HCT116 (cell line): ENCODE measurements around the gene CYB5RL. TPM values are rescaled to one million over a fixed set of nuclear protein-coding genes. Genes with fewer than 3 reads are reported as not detected.

Experiments
- ATAC-seq: fragments of 200-7000 bp; cut with Tn5 transposase; 2 replicates; pipeline ENCODE4 v1.9.1; 2020; ENCODE audit warnings: mild to moderate bottlenecking, moderate library complexity
- BruUV-seq: library from RNA; stranded (reverse); fragments of 400-500 nt; replicated peaks from 2 replicates; lab custom pipeline; 2021; lab: Mats Ljungman, UMichigan
- CTCF ChIA-PET: fragments of 300-600 bp; sonication (Branson Sonifier 250); formaldehyde crosslinking; loops from one replicate; lab custom pipeline; 2021; ENCODE audit warnings: antibody characterized with exemption; lab: Charles Lee
- POLR2A ChIA-PET: fragments of 300-600, 350-600 bp; sonication (Branson Sonifier 250); formaldehyde crosslinking; loops from one replicate; lab custom pipeline; 2021; ENCODE audit warnings: antibody characterized with exemption; lab: Charles Lee
- RAD21 ChIA-PET, 2 experiments: fragments of 300-600 bp; sonication (Branson Sonifier 250); formaldehyde crosslinking; loops; one replicate each; lab custom pipeline; 2023; ENCODE audit warnings: low total read pairs in 2 of 2; ENCODE audit not compliant: uncharacterized antibody in 2 of 2, unreplicated experiment in 2 of 2, low non-redundant PET in 1 of 2; lab: Charles Lee
- DNase-seq: peaks from one replicate; pipeline ENCODE4 v3.0.0-alpha.2; 2010; ENCODE audit warnings: low read depth, low spot score
- H2AFZ ChIP-seq: fragments of 200-600 bp; shearing (Covaris generic), sonication (generic); 2 replicates; pipeline ENCODE4 v1.6.1; 2017; ENCODE audit warnings: low read depth, mixed run types, mixed read lengths, antibody characterized with exemption, low read length; ENCODE audit not compliant: poor library complexity, severe bottlenecking
- H3K27ac ChIP-seq: 2 replicates; pipeline ENCODE4 v1.5.1; 2012; ENCODE audit warnings: low read depth, low read length
- H3K27me3 ChIP-seq: fragments of 200-600 bp; sonication (generic); 2 replicates; pipeline ENCODE4 v1.6.1; 2016; ENCODE audit warnings: mixed run types, low read length, mixed read lengths; ENCODE audit not compliant: insufficient read depth
- H3K36me3 ChIP-seq, 2 experiments: fragments of 200-500 bp in 1 of 2; fragments of 200-600 bp in 1 of 2; sonication (Bioruptor generic) in 1 of 2; sonication (generic) in 1 of 2; 2 replicates each; pipeline versions ENCODE4 v1.5.1 to v1.6.1; 2014 to 2016; ENCODE audit warnings: low read length in 2 of 2, inconsistent platforms in 1 of 2, mixed read lengths in 1 of 2, mixed run types in 1 of 2; ENCODE audit not compliant: insufficient read depth in 2 of 2, control insufficient read depth in 1 of 2
- H3K4me1 ChIP-seq, 2 experiments: fragments of 200-600 bp in 1 of 2; sonication (generic) in 1 of 2; 2 replicates each; pipeline versions ENCODE4 v1.5.1 to v1.6.1; 2012 to 2017; ENCODE audit warnings: low read length in 2 of 2, inconsistent platforms in 1 of 2, mild to moderate bottlenecking in 1 of 2, mixed read lengths in 1 of 2, mixed run types in 1 of 2, moderate library complexity in 1 of 2; ENCODE audit not compliant: insufficient read depth in 2 of 2, control insufficient read depth in 1 of 2
- H3K4me2 ChIP-seq: fragments of 200-600 bp; sonication (generic); 2 replicates; pipeline ENCODE4 v1.6.1; 2017; ENCODE audit warnings: mixed run types, low read length, mixed read lengths
- H3K4me3 ChIP-seq, 2 experiments: fragments of 200-600 bp in 1 of 2; sonication (generic) in 1 of 2; replicated peaks in 1 of 2; 2 replicates each; pipeline ENCODE4 v1.5.1; 2011 to 2016; ENCODE audit warnings: low read length in 2 of 2, control low read depth in 1 of 2, low read depth in 1 of 2, mild to moderate bottlenecking in 1 of 2, mixed read lengths in 1 of 2, mixed run types in 1 of 2
- H3K79me2 ChIP-seq: fragments of 200-600 bp; sonication (generic); 2 replicates; pipeline ENCODE4 v1.6.1; 2017; ENCODE audit warnings: mild to moderate bottlenecking, mixed run types, low read length, moderate library complexity, mixed read lengths; ENCODE audit not compliant: insufficient read depth
- H3K9ac ChIP-seq: fragments of 200-600 bp; sonication (generic); 2 replicates; pipeline ENCODE4 v1.6.1; 2016; ENCODE audit warnings: low read length, mixed read lengths
- H3K9me2 ChIP-seq: fragments of 200-600 bp; sonication (generic), shearing (Covaris generic); 2 replicates; pipeline ENCODE4 v1.6.1; 2017; ENCODE audit warnings: mixed run types, mild to moderate bottlenecking, moderate library complexity; ENCODE audit not compliant: insufficient read depth
- H3K9me3 ChIP-seq, 2 experiments: fragments of 200-500 bp in 1 of 2; fragments of 200-600 bp in 1 of 2; sonication (Bioruptor generic) in 1 of 2; sonication (generic) in 1 of 2; 2 replicates each; pipeline ENCODE4 v1.6.1; 2014 to 2017; ENCODE audit warnings: low read length in 2 of 2, mixed read lengths in 2 of 2, inconsistent platforms in 1 of 2, low read depth in 1 of 2, mild to moderate bottlenecking in 1 of 2, mixed run types in 1 of 2, moderate library complexity in 1 of 2; ENCODE audit not compliant: control insufficient read depth in 1 of 2, insufficient read depth in 1 of 2
- H4K20me1 ChIP-seq: fragments of 200-600 bp; sonication (generic), shearing (Covaris generic); 2 replicates; pipeline ENCODE4 v1.6.1; 2017; ENCODE audit warnings: mixed run types, mild to moderate bottlenecking, moderate library complexity; ENCODE audit not compliant: insufficient read depth
- CBX3 ChIP-seq: IDR thresholded peaks from 2 replicates; pipeline ENCODE4 v1.6.1; 2012; ENCODE audit warnings: low read depth
- EGR1 ChIP-seq: IDR thresholded peaks from 2 replicates; pipeline ENCODE4 v1.6.1; 2012; ENCODE audit warnings: low read depth
- ELF1 ChIP-seq: IDR thresholded peaks from 2 replicates; pipeline ENCODE4 v1.6.1; 2012; ENCODE audit warnings: low read depth, borderline replicate concordance
- EZH2phosphoT487 ChIP-seq: fragments of 200-600 bp; IDR thresholded peaks from 2 replicates; pipeline ENCODE4 v1.6.1; 2018; ENCODE audit warnings: antibody characterized with exemption, borderline replicate concordance
- JUND ChIP-seq: IDR thresholded peaks from 2 replicates; pipeline ENCODE4 v1.6.1; 2012
- MAX ChIP-seq: IDR thresholded peaks from 2 replicates; pipeline ENCODE4 v1.6.1; 2012
- POLR2A ChIP-seq: IDR thresholded peaks from 2 replicates; pipeline ENCODE4 v1.7.0; 2011; ENCODE audit warnings: borderline replicate concordance; ENCODE audit not compliant: insufficient read depth, insufficient read length; ENCODE audit errors: extremely low read depth
- POLR2AphosphoS5 ChIP-seq: IDR thresholded peaks from 2 replicates; pipeline ENCODE4 v1.6.1; 2011; ENCODE audit warnings: mild to moderate bottlenecking, low read depth, low read length, moderate library complexity
- REST ChIP-seq: IDR thresholded peaks from 2 replicates; pipeline ENCODE4 v1.6.1; 2012; ENCODE audit warnings: low read depth
- SIN3A ChIP-seq: IDR thresholded peaks from 2 replicates; pipeline ENCODE4 v1.6.1; 2012; ENCODE audit warnings: low read depth
- SP1 ChIP-seq: IDR thresholded peaks from 2 replicates; pipeline ENCODE4 v1.6.1; 2012; ENCODE audit warnings: low read depth
- SRF ChIP-seq: IDR thresholded peaks from 2 replicates; pipeline ENCODE4 v1.6.1; 2012; ENCODE audit warnings: low read depth
- TCF7L2 ChIP-seq: IDR thresholded peaks from 2 replicates; pipeline ENCODE4 v1.7.0; 2011; ENCODE audit warnings: borderline replicate concordance, inconsistent platforms; ENCODE audit not compliant: insufficient read depth, insufficient read length; ENCODE audit errors: extremely low read depth
- YY1 ChIP-seq: IDR thresholded peaks from 2 replicates; pipeline ENCODE4 v1.6.1; 2011; ENCODE audit warnings: low read length, low read depth, moderate library complexity, mild to moderate bottlenecking; ENCODE audit not compliant: insufficient replicate concordance; ENCODE audit errors: extremely low read depth
- ZNF274 ChIP-seq: fragments of 200-500 bp; sonication (Bioruptor generic); IDR thresholded peaks from 2 replicates; pipeline ENCODE4 v1.6.1; 2014; ENCODE audit warnings: mild to moderate bottlenecking, low read depth, low read length, inconsistent platforms
- intact Hi-C: fragments of 100-400 bp; cut with micrococcal nuclease; formaldehyde crosslinking; loops from 2 replicates; pipeline ENCODE4 v1.10.0; 2022
- total RNA-seq: library from RNA; stranded (reverse); gene quantifications from one replicate; pipeline ENCODE4 v1.2.1, GENCODE V29; 2021; ENCODE audit not compliant: unreplicated experiment

Gene CYB5RL
- total RNA-seq, 1 experiment from 2014 or later: 11.7 TPM

GRCh38 chr1:54186056-54186455 lies 13.8 kb downstream of the CYB5RL start:
- H3K9me3 ChIP-seq: no peaks in the 10 kb centered on the region
- intact Hi-C loops: no loop called here
- no peak overlapping the region for H2AFZ ChIP-seq
- H3K27ac ChIP-seq: no peak overlapping the region
- DNase-seq (no peak), ATAC-seq (no peak)
- no peak overlapping the region for H3K4me3 ChIP-seq
- no peaks in the 10 kb centered on the region for H3K4me1 ChIP-seq
- BruUV-seq: no TSS peak
- no peaks in the 10 kb centered on the region for H3K27me3 ChIP-seq
- H3K4me2 ChIP-seq: no peak overlapping the region
- H3K36me3 ChIP-seq: peaks cover 0 to 3% of the 10 kb centered on the region in 2 experiments; a peak in 1 of 4 replicates
- RAD21 ChIA-PET: no interaction called here
- no peak for TF ChIP-seq POLR2AphosphoS5
- no peak for TF ChIP-seq JUND
- no peak for TF ChIP-seq CBX3
- TF ChIP-seq YY1: no peak
- no peak for TF ChIP-seq TCF7L2
- TF ChIP-seq SP1: no peak
- TF ChIP-seq SIN3A: no peak
- TF ChIP-seq EZH2phosphoT487: no peak
- no peak for TF ChIP-seq SRF
- no peak for TF ChIP-seq ELF1
- no peak for TF ChIP-seq MAX
- no peak for TF ChIP-seq REST
- no peak for TF ChIP-seq EGR1
- TF ChIP-seq ZNF274: no peak
- TF ChIP-seq POLR2A: no peak
- POLR2A ChIA-PET: no interaction called here
- H3K9ac ChIP-seq: no peak overlapping the region
- H3K79me2 ChIP-seq: no peaks in the 10 kb centered on the region
- no peaks in the 10 kb centered on the region for H4K20me1 ChIP-seq
- H3K9me2 ChIP-seq: no peaks in the 10 kb centered on the region
- CTCF ChIA-PET: no interaction called here
